ENCODE measurements around the gene NR2F1. TPM values are rescaled to one million over a fixed set of nuclear protein-coding genes. Genes with fewer than 3 reads are reported as not detected.

NR2F1 gene
- total RNA-seq, 1 donor from 2014 or later: 31.2 TPM

DNA sequence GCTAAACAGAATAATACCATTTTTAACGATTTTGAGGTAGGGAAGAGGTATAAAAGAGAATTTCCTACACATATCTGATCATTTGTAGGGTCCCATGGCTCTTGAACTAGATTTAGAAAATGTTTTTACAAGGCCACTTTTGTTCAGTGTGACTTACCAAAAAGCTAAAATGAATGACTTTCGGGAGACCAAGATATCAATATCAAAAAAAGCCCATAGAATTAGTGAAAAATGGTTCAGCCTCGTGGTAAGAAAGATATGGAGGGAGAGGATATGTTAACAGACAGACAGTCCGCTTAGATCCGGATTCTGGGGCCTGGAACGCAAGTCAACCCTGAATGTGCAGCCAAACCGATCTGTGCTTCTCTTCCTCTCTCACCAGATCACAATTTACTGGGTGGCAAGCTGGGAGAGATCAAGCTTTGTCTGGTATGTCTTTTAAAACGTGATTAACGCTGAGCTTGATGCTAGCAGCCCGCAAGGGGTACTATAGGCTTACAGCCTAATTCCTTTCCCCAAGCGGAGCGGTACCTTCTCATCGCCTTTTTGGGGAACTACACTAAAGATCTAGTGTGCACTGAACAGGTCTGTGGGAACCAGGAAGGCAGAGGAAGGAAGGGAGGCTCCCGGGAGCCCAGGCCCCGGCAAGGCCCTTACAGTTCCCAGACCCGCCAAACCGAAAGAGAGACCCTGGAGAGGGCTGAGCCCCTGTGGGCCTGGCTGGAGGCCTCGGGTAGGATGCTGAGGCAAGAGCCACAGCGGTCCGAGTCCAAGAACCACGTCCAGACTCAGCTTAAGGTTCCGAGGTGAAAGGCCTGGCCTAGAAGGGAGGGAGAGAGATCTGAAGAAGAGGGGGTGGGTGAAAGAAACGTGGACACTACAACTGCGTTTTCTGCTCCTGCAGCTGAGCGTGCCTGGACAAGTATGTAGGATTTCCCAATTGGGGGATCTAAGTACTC, 4.9 kb upstream of the NR2F1 start:
- DNase-seq: peak; percentile 41

- peak; percentile 77 for DNase-seq
Observed at GRCh38 chr5:93578813-93579691, 4.0 kb upstream of the NR2F1 start.

GRCh38 chr5:93579692-93580062, 3.3 kb upstream of the NR2F1 start:
- DNase-seq: no peak

GRCh38 chr5:93580063-93580926, 2.7 kb upstream of the NR2F1 start:
- DNase-seq: peak; percentile 57

DNA sequence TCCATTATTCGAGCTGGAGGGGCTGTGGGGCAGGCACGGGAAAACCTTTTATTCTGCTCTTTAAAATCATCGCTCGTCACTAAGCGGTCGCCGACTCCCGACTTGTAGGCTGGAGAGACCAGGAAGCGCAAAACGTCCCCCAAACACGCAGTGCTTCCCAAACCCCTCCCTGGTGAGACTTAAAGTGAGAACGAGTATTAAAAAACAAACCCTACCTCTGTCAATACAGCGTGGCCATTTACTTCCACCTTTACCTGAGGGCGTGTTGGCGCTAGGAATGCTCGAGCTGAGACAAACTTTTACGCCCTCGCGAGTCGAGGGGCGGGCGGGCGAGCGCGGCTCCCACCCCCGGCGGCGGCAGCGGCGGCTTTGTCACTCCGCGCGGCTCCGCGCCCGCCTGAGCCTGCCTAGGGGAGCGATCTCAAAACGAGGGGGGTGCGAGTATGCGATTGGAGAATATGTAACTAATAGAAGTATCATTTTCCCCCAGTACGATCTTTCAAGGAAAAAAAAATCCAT, 2.0 kb upstream of the NR2F1 start, which contains the start of gene NR2F1-AS1:
NR2F1-AS1 (minus strand) TSS at position 293 of the 519 bp plus-strand sequence.
- DNase-seq: peak; percentile 60

- DNase-seq: no peak
Observed at GRCh38 chr5:93582167-93582462, 907 bp upstream of the NR2F1 start.

DNA sequence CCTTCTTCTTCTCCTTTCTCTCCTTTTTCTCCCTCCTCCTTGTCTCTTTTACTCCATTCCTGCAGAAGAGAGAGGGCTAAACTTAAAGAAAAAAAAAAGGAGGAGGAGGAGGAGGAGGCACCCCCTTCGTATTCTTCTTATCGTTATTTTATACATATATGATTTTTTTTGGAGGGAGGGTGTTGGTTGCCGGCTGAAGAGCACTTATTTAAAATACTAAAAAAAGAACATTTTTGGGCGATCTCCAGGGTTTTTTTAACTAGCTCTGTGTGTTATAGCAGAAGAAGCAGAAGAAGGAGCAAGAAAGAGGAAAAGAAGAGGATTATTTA, 381 bp downstream of the NR2F1 start:
- no peak for DNase-seq

- no peak for DNase-seq
Observed at GRCh38 chr5:93583768-93584595, 960 bp downstream of the NR2F1 start.

- DNase-seq: no peak
Observed at GRCh38 chr5:93584596-93585040, 1.6 kb downstream of the NR2F1 start.

- DNase-seq: no peak
Observed at GRCh38 chr5:93585041-93585766, 2.2 kb downstream of the NR2F1 start.

DNA sequence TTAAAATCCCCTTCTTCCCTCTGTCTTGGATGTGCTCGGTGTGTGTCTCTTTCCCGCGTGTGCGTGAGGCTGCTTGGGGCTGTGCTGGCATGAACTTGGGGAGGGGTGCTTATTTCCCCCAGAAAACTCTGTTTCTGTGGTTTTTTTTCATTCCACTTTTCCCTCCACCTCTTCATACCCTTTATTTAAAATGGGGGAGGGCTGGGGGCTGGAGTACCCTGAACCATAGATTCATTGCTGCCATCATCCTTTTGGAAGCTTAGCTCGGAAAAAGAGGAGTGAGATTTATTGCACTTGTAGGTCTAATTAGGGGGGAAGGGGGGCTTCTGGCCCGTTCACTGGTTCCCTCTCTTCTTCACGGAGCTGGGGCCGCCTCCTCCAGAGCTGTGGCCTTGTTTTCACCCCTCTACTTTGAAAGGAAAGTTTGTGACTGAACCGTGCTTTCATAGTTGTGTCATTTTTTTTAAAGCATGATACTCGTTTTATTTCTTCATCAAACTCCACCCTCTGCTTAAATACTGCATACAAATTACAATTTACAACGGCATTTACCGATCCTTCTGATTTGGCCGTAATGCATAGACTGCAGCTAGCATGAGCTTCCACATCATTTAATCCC, 2.9 kb downstream of the NR2F1 start:
- no peak for DNase-seq

DNA sequence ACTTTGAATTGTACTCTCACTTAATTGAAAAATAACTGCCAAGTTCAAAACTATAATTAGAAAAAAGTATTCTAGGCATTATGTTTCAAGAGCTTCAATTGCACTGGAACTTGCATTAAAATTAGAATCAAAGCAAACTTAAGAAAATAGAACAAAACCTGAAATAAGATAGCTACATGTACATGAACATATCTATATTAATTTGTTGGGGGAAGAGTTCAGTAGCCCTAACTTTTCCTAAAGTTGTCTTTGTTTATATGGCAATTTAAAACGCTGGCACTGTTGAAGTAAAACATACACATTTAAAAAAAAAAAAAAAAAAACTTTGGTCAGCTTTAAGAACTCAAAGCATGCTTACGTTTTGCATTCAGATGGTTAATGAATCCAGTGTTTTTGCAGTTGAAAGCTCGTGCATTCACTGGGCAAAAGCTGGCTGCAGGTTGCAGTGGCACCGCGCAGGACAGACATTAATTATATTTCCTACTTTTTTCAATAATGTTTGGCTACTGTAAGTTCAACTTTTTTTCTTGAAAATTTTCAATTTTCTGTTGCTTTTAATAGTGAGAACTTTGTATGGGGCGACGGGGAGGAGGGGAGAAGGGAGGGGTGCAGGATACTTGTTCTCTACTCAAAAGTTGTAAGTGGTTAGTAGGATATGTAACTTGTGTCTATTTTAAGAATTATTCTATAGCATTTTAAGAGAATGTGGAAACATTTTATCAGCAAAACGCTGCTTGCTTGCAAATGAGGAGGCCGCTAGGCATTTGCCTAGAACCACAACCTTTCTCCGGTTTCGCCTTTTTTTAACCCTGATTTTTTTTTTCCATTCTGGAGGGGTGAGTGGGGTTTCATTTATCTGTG, 3.9 kb downstream of the NR2F1 start:
- DNase-seq: no peak

GRCh38 chr5:93587597-93588351, 4.8 kb downstream of the NR2F1 start:
- no peak for DNase-seq

- DNase-seq: no peak
Observed at GRCh38 chr5:93588352-93589151, 5.5 kb downstream of the NR2F1 start.

GRCh38 chr5:93589152-93589828, 6.3 kb downstream of the NR2F1 start:
- no peak for DNase-seq

- DNase-seq: no peak
Observed at GRCh38 chr5:93589829-93590215, 6.8 kb downstream of the NR2F1 start.

DNA sequence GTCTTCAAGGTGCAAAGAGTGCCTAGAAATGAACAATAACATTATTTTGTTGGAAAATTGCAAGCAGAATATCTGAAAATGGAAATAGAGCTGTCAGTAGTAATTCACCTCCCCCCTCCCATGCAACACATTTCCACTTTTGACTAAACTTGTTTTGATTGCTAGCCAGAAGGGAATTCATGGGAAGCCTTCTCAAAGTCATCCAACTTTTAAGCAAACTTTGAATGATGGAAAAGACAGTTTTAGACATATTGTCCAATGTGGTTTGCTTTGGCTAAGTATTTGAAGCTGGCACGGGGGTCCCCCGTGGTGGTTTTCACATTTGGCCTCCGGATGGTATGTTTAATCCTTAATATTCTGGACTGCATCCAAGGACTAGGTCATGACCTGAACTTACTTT, 7.5 kb downstream of the NR2F1 start:
- DNase-seq: no peak

Data from tongue (tissue), 2 donors.